Kidney epithelial cell (primary cell): ENCODE results near the gene NAAA. TPM values are rescaled to one million over a fixed set of nuclear protein-coding genes. Genes with fewer than 3 reads are reported as not detected.

Experiments used
- DNase-seq: peaks from one replicate; pipeline ENCODE4 v3.0.0-alpha.2; 2010; ENCODE audit warnings: low read depth
- H3K27me3 ChIP-seq: 2 replicates; pipeline ENCODE4 v1.6.0; 2011; ENCODE audit warnings: low read length; ENCODE audit not compliant: control insufficient read depth, insufficient read depth
- H3K36me3 ChIP-seq: 2 replicates; pipeline ENCODE4 v1.5.1; 2011; ENCODE audit warnings: low read length; ENCODE audit not compliant: control insufficient read depth, insufficient read depth
- H3K4me3 ChIP-seq: 2 replicates; pipeline ENCODE4 v1.5.1; 2011; ENCODE audit warnings: low read depth, mild to moderate bottlenecking, control low read depth, low read length
- total RNA-seq: library from RNA; depleted of rRNA; stranded (reverse); fragments of >200 nt; gene quantifications from 2 replicates; pipeline ENCODE4 v1.2.3, GENCODE V29; 2015
- TF ChIP-seq, protein P1 (sequence below): IDR thresholded peaks from 2 replicates; pipeline ENCODE4 v1.5.1; 2011; ENCODE audit warnings: mild to moderate bottlenecking, moderate library complexity, low read length, control low read depth, inconsistent platforms; ENCODE audit not compliant: insufficient read depth, poor library complexity, severe bottlenecking

Gene NAAA
- total RNA-seq, 1 donor from 2014 or later: 13.2 TPM

GRCh38 chr4:75869100-75869499, 71.7 kb downstream of the NAAA start:
- DNase-seq: no peak
- TF ChIP-seq, protein P1, sequence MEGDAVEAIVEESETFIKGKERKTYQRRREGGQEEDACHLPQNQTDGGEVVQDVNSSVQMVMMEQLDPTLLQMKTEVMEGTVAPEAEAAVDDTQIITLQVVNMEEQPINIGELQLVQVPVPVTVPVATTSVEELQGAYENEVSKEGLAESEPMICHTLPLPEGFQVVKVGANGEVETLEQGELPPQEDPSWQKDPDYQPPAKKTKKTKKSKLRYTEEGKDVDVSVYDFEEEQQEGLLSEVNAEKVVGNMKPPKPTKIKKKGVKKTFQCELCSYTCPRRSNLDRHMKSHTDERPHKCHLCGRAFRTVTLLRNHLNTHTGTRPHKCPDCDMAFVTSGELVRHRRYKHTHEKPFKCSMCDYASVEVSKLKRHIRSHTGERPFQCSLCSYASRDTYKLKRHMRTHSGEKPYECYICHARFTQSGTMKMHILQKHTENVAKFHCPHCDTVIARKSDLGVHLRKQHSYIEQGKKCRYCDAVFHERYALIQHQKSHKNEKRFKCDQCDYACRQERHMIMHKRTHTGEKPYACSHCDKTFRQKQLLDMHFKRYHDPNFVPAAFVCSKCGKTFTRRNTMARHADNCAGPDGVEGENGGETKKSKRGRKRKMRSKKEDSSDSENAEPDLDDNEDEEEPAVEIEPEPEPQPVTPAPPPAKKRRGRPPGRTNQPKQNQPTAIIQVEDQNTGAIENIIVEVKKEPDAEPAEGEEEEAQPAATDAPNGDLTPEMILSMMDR: no peak
- Histone ChIP-seq H3K27me3 (no peaks in the 10 kb centered on the region), H3K4me3 (no peak overlapping the region), H3K36me3 (no peaks in the 10 kb centered on the region)

DNA sequence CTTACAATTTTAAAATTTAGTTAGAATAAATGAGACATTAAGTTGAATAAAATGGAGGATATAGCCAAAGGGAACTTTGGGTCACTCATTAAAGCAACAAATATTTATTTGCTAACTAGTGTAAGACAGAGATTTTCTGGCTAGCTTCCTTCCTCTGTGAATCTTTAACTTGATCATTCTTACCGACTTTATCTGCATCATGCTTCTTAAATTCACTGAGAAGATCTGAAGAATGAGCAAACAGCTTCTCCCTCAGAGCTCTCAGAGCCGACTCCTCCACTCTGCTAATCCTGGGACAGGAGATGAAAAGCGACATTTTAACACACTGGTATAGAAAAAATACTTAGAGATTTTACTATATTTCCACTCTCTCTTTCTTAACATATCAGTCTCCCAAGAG, 73.7 kb downstream of the NAAA start:
- no peak for DNase-seq
- H3K36me3 ChIP-seq: no peaks in the 10 kb centered on the region
- no peaks in the 10 kb centered on the region for H3K27me3 ChIP-seq
- TF ChIP-seq, protein P1: no peak
- no peak overlapping the region for H3K4me3 ChIP-seq

Other genes starting within 250 kb of the NAAA start
- 58.1 and 62.4 TPM in 2 replicates for gene USO1, start 216.4 kb downstream of the NAAA start, total RNA-seq
- gene PPEF2, start 38.6 kb downstream of the NAAA start, total RNA-seq: not detected in 2 replicates
- 63.3 and 70.1 TPM in 2 replicates for gene SDAD1, start 49.9 kb upstream of the NAAA start, total RNA-seq
- gene CXCL9, start 66.5 kb upstream of the NAAA start, total RNA-seq: not detected in 2 replicates
- gene CXCL10, start 82.5 kb upstream of the NAAA start, total RNA-seq: 0.34 TPM in 1 of 2 replicates, not detected in the other
- gene CXCL11, start 95.1 kb upstream of the NAAA start, total RNA-seq: 0.07 TPM in 1 of 2 replicates, not detected in the other
- gene ART3, start 133.7 kb upstream of the NAAA start, total RNA-seq: not detected in 2 replicates
- 33.0 and 36.0 TPM in 2 replicates for gene NUP54, start 207.4 kb upstream of the NAAA start, total RNA-seq